ENCODE data around the gene AMPH.
"Not testable (repeated sequence)": the region's sequence is repeated elsewhere in the genome, so short reads cannot be mapped to it uniquely, and the experiment has no call there.

Gene AMPH

GRCh38 chr7:38628630-38629385, 2.4 kb downstream of the AMPH start:
- DNase-seq (ENCODE audit: low read depth in 2 of 2), result no peak

DNA sequence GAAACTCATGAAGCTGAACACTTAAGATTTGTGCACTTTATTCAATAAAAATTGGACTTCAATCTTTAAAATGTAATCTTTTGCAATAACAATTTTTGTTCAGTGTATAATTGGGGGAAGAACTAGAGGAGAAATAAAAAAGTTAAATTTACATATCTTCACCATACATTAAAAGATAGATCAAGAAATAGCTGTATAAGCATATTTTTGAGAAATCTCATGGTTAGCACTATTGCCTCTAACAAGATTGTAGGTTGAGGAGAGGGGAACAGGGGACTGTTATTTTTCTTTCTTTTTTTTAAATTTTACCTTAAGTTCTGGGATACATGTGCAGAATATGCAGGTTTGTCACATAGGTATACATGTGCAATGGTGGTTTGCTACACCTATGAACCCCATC, 5.3 kb downstream of the AMPH start:
- DNase-seq (ENCODE audit: low read depth in 2 of 2), result no peak

- DNase-seq (ENCODE audit: low read depth in 2 of 2), result no peak
Measured at GRCh38 chr7:38615665-38616064, 15.5 kb downstream of the AMPH start.

DNA sequence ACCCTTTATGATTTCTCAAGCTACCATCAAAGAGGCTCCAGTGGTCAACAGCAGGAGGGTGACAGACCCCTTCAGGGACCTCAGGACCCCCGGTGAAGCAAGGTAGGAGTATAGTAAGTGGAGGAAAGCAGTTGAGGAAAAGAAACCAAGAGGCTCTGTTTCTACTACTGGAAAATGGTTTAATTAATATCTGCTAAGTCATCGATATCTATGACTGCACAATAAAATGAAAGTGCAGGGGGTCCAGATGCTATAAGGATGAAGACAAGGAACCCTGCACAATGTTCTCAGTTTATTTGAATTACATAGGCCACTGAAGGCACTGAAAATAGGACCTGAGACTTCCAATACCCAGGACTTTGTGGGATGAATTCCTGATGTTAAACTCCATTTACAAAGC, 23.7 kb downstream of the AMPH start:
- DNase-seq (ENCODE audit: low read depth in 2 of 2), result no peak

GRCh38 chr7:38600741-38601140, 30.4 kb downstream of the AMPH start:
- no peak for DNase-seq (ENCODE audit: low read depth in 2 of 2)

GRCh38 chr7:38594949-38595348, 36.2 kb downstream of the AMPH start:
- DNase-seq (ENCODE audit: low read depth in 2 of 2), result no peak

DNA sequence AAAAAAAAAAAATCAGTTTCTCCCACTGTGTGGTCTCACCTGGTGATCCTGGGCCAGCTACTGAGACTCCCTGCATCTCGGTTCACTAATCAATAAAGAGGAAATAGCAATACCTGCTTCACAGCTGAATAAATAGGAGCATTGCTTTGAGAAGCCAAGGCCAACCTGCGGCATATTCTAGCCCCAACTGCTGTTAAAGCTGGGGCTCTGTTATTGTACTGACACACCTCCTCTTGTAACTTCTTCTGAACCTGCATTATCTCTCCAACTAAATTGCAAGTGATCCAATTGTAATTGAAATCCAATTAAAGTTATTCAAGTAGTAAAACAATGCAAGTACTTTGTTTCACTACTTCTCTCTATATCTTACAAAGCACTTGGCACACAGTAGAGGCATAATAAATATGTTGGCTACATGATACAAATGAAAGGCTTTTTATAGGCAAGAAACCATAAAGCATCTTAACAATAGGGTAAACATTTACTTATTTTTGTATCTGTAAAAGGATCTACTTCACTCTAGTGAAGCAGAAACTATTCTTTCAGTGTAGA, 38.4 kb downstream of the AMPH start:
- DNase-seq (ENCODE audit: low read depth in 2 of 2), result no peak

GRCh38 chr7:38585572-38586354, 45.4 kb downstream of the AMPH start:
- no peak for DNase-seq (ENCODE audit: low read depth in 2 of 2)

GRCh38 chr7:38584443-38585210, 46.5 kb downstream of the AMPH start:
- DNase-seq (ENCODE audit: low read depth in 2 of 2), result no peak

DNA sequence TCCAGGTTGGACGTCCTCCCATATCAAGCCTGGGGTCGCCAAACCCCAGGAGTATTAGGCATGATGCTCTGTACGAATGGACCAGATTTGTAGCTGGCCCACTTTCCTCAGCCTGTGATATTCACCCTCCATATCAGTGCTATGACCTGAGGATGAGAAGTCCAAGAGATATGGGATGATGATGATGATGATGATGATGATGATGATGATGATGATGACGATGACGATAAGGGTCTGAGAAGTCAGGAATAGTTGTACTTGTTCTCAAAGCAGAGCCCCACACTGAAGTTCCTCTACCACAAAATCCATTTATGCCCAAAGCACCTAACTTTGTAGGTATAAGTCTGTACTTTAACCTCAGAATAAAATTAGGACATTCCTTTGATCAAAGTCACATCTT, 50.7 kb downstream of the AMPH start:
- DNase-seq (ENCODE audit: low read depth in 2 of 2), result no peak

GRCh38 chr7:38574086-38574485, 57.1 kb downstream of the AMPH start:
- no peak for DNase-seq (ENCODE audit: low read depth in 2 of 2)

DNA sequence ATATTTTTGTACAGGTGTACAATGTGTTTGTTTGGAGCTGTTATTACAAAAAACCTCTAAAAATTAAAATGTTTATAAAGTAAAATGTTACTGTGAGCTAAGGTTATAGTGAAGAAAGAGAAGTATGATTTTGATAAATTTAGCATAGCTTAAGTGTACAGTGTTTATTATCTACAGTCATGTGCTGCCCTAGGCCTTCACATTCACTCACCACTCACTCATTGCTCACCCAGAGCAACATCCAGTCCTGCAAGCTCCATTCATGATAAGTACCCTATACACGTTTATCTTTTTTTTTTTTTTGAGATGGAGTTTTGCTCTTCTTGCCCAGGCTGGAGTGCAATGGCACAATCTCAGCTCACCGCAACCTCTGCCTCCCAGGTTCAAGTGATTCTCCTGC, 59.6 kb downstream of the AMPH start:
- not testable (repeated sequence) for DNase-seq (ENCODE audit: low read depth in 2 of 2)

DNA sequence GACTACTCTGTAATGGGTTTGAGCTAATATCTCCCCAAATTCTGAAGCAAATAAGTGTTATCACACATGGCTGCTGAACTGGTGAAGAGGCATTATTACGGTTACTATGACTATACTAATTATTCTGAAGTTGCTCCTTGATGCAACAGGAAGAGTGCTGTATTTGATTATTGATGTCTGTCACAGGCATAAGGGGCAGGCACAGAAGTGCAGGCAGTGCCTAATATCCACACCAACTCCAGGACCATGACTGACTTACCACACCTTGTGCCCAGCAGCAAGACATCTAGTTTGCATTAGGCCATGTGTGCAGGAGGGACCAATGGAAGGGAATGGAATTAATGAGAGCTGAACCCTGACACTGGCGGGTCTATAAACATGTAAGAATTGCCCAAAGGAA, 62.7 kb downstream of the AMPH start:
- DNase-seq (ENCODE audit: low read depth in 2 of 2), result no peak

- no peak for DNase-seq (ENCODE audit: low read depth in 2 of 2)
Measured at GRCh38 chr7:38565289-38565688, 65.9 kb downstream of the AMPH start.

DNA sequence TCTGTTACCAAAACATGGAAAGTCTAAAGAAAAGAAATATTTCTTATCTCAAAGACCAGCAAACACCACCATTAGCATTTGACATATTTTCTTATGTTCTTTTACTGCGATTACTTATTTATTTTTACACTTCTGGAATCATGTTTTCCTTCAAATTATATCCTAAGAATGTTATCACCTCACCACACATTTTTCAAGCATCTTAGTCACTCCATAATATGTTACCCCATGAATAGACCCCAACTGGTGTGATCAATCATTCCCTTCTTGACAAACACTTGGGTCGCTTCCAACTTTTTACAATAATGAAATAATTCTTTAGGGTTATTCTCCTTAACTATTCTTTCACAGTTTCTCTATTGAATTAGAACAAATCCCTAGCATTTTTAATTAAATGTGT, 67.4 kb downstream of the AMPH start:
- no peak for DNase-seq (ENCODE audit: low read depth in 2 of 2)

GRCh38 chr7:38561166-38561565, 70.0 kb downstream of the AMPH start:
- DNase-seq (ENCODE audit: low read depth in 2 of 2), result no peak

GRCh38 chr7:38558761-38559345, 72.3 kb downstream of the AMPH start:
- DNase-seq (ENCODE audit: low read depth in 2 of 2), result no peak

- no peak for DNase-seq (ENCODE audit: low read depth in 2 of 2)
Measured at GRCh38 chr7:38554586-38554985, 76.6 kb downstream of the AMPH start.

DNA sequence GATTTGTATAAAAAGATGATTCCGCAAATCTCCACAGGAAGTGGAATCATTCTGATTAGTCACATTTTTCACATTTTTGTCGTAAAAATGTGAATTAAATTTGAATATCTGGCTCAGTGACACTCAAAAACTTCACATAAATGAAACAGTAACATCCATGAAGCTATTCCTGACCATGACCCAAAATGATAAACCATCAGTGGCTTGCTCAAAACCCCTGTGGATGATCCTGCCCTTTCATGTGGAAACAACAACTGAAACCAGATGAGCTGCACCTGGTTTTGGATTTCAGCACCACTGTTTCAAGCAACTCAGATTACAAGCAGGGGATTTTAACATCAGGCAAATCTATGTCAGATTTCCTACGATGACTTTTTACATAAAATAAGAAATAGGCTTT, 80.3 kb downstream of the AMPH start:
- DNase-seq (ENCODE audit: low read depth in 2 of 2), result no peak

- DNase-seq (ENCODE audit: low read depth in 2 of 2), result no peak
Measured at GRCh38 chr7:38548605-38549004, 82.6 kb downstream of the AMPH start.

DNA sequence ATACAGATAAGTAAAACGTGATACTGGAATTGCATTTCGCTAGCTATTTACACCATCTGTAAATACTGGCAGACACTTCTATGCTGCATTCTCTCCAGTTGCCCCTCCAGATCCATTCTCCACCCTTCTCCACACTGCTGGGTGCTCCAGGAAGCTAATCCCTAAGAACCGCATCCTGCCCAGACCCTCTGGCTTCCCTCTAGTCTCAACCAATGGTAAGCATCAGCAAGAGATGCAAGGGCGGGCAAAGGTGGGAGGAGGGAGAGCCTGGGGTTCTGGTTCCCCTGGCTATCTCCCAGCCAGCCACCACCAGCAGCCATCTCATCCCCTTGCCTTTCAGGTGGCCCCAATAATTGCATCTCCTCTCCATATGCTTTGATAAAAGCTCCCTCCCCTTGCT, 84.4 kb downstream of the AMPH start:
- no peak for DNase-seq (ENCODE audit: low read depth in 2 of 2)

DNA sequence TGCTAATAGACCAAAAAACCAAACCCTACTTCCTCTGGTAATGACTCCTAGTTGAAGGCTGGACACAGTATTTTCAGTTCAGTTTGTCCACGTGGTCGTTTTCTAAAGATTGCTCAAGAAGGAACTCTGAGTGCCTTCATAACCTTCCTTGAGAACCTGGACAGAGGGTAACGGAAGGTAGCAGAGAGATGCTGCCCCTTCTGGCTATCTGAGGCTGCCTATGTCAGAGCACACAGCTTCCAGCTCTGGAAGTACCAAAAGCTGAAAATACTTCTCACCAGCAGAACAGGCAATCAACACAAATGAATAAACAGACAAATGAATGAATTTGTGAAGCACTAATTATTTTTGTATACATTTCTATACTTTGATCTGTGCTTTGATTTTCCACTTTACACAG, 85.2 kb downstream of the AMPH start:
- DNase-seq (ENCODE audit: low read depth in 2 of 2), result no peak
